HG03558 (cell line): Measurements from ENCODE around the gene FANCL.
"Not testable (repeated sequence)": the region's sequence is repeated elsewhere in the genome, so short reads cannot be mapped to it uniquely, and the experiment has no call there.

ENCODE experiments used
- ATAC-seq: cut with Tn5 transposase; IDR thresholded peaks from one replicate; pipeline ENCODE4 v1.9.1; 2021; ENCODE audit warnings: moderate number of reproducible peaks; ENCODE audit not compliant: unreplicated experiment; ENCODE audit errors: extremely low read depth

The FANCL gene

DNA sequence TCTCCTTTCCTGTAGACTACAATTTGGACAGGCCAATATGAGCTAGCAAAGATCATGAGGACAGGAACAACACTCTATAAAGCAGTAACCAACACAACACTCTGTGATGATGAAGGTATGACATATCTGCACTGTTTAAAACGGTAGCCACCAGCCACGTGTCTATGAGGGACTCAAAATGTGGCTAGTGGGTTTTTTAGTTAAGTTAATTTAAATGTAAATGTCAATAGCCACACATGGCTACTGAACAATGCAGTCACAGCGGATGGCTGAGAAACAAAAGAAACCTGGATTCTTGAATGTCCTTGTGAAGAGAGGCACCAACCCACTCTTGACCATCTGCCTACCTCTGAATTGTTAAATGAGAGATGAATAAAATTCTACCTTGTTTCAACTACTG is 33.9 kb downstream of the FANCL start:
- no peak for ATAC-seq

DNA sequence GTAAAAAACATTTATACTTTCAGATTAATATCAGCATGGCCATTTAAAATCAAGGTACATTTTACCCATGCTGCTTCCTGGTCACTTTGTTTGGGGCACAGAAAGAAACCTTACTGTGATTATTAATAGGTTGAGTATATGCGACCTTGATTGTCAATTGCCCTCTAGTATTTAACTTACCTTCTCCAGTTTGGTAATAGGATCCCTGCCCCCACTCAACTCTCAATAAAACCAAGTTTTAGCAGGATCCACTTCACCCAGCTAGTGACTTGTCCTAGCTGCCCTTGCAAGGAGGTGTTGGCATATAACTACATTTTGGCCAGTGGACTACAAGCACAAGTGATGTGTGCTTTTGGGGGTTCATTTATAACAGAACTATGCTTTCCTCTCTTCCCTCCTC is 34.3 kb downstream of the FANCL start:
- no peak for ATAC-seq

DNA sequence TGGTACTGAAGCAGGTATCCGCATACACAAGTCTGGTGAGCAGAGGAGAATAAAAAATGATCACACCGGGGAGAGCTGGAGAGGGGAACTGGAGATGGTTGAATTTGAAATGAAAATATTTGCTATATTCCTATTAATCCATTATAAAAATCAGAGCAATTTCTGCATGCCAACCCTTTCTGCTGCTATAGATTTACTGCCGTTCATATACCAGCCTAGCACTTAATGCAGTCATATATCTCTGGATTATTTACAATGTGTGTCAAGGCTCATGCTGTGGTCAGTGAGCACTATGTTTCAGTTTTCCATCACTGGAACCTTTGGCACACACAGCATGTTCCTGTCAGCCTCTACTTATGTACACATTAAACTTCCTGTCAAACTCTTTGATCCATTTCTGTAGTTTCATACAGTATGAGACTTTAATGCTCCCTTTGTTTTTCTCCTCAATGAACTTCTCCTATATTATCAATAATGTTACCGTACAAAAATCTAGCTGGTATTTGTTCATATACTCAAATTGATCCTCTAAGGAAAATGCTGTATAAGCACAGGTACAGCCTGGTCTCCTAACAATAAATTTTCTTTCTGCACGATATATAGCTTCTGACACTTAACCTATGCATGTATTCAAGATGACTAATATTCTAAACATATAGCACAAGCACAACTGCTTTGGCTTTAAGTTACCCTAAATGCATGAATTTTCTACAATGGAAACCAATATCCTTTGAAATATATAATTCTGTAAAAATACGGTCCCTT is 36.7 kb downstream of the FANCL start:
- ATAC-seq: no peak

DNA sequence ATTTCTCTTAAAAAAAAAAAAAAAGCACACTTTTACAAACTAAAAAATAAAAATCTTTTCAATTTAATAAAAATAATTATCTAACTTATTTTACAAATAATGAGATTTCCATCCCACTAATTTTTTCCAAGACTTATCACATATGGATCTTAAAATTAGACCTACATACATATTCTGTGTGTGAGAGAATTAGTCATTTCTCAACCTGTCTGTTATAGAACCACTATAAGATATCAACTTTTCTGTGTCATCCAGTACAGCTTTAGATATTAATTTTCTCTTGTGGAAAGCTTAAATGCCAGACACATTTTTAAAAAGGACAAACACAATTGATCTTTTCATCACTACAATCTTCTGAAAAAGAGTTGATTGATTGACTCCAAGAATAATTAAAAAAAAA is 38.1 kb downstream of the FANCL start:
- no peak for ATAC-seq

DNA sequence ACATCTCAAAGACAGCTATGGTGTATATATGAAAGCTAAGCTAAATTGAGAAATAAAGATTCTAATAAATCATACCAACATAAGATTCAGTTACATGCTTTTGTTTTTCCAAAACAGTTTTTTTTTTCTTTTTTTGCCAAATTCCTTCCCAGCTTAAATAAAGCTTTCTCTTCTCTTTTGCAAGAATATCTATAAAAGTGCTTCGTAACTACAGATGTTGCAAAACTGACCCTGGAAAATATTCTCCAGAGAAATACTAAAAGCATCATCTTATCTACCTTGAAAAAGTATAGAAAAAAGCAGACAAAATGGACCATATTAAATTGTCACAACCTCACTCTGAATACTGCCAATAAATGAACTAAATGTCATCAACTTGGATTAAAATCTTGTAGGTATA is 38.7 kb downstream of the FANCL start:
- ATAC-seq: no peak

DNA sequence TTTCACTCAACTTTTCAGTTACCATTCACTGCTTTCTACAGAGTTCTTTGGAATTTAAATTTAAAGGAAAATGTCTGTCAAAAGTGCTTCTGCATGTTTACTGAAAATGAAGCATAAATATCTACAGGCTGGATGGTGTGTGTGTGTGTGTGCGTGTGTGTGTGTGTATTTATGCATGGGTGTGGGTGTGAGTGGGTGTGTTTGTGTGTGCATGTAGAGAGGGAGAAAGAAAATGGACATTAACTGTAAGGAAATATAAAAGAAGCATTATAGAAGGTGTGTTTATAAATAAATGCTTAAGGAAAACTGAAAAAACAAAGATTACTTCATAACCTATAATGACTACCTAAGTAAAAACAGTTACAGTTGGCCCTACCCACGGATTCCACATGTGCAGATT is 43.2 kb downstream of the FANCL start:
- ATAC-seq: no peak

DNA sequence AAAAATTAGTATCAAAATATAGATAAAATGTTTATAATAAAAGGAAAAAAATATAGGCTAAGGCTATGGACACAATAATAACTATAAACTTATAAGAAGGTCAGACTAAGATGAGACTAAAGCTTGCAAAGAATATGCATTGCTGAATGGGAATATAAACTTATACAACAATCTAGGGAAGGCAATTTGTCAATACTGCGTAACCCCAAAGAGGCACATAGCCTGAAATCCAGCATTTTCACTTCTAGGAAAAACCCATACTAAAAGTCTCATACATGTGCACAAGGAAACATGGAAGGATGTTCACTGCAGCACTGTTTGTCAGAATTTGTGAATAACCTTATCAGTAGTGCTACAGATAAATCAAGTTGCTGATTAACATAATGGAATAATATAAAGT is 45.5 kb downstream of the FANCL start:
- no peak for ATAC-seq

DNA sequence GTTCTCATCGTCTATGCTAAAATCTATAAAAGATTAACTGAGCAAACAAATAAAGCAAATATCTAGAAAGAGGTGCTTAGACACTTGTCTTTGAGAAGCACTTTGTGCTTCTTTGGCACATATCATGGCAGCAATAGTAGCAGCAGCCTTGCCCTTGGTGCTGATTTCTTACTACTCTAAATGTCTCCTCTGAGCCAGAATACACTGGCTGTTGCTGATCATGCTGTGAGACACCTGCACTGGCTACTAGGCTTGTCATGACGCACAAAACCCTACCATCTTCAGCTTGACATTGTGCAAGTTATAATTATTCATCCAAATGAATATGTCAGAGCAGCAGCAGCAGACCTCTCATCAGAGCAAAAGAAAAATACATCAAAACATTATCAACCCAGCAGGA is 46.7 kb downstream of the FANCL start:
- no peak for ATAC-seq

DNA sequence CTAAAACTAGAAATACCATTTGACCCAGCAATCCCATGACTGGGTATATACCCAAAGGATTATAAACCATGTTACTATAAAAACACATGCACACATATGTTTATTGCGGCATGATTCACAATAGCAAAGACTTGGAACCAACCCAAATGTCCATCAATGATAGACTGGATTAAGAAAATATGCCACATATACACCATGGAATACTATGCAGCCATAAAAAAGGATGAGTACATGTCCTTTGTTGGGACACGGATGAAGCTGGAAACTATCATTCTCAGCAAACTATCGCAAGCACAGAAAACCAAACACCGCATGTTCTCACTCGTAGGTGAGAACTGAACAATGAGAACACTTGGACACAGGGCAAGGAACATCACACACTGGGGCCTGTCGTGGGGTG is 54.1 kb downstream of the FANCL start:
- ATAC-seq: not testable (repeated sequence)

DNA sequence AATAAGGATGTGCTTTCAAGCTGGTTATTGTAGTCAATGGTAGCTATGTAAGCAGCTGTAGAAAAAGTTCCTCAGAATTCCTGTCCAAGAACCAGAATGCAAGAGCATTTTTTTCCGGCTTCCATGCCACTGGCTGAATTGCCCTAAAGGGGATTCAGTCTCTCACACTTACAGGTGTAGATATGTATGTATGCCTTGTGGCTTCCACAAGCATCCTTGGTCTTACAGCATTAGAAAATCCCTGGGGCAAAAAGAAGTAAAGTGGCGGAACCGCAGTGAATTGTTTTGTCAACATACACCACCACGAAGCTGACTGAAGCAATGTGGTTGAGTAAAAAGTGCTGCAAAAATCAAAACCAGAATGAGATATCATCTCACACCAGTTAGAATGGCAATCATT is 54.6 kb downstream of the FANCL start:
- ATAC-seq: no peak

DNA sequence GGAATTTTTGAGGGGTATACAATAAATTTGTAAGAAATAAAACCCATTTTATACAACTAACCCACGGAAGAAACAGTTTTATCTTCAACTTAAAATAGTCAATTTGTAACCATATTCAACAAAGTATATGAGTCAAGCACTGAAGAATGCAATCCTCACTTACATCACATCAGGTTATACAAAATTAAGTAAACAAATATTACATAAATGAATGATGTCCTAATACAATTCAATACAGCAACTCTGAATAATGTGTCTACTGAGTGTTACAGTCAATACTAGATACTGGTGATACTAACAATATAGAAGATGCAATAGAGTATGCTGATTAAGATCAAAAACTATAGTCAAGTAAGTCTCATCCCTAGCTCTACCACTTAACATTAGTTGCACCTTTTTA is 58.6 kb downstream of the FANCL start:
- no peak for ATAC-seq

DNA sequence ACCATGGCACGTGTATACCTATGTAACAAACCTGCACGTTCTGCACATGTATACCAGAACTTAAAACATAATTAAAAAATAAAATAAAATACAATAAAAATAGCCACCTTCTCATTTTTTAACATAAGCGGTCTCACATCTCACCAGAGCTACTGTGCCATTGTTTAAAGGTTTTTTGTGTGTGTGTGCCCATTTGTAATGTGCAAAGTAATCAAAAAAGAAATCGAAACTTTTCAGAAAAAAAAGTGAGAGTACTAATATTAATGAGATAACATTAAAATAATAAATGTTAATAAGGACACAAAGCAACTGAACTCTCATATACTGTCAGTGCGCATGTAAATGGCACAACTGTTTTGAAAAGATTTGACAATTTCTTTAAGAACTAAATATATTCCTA is 60.5 kb downstream of the FANCL start:
- no peak for ATAC-seq

DNA sequence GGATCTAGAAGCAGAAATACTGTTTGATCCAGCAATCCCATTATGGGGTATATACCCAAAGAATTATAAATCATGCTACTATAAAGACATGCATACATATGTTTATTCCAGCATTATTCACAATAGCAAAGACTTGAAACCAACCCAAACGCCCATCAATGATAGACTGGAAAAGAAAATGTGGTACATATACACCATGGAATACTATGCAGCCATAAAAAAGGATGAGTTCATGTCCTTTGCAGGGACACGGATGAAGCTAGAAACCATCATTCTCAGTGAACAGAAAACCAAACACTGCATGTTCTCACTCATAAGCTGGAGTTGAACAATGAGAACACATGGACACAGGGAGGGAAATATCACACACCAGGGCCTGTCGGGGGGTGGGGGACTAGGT is 61.0 kb downstream of the FANCL start:
- ATAC-seq: not testable (repeated sequence)

DNA sequence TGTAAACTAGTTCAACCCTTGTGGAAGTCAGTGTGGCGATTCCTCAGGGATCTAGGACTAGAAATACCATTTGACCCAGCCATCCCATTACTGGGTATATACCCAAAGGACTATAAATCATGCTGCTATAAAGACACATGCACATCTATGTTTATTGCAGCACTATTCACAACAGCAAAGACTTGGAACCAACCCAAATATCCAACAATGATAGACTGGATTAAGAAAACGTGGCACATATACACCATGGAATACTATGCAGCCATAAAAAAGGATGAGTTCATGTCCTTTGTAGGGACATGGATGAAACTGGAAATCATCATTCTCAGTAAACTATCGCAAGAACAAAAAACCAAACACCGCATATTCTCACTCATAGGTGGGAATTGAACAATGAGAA is 63.9 kb downstream of the FANCL start:
- not testable (repeated sequence) for ATAC-seq

DNA sequence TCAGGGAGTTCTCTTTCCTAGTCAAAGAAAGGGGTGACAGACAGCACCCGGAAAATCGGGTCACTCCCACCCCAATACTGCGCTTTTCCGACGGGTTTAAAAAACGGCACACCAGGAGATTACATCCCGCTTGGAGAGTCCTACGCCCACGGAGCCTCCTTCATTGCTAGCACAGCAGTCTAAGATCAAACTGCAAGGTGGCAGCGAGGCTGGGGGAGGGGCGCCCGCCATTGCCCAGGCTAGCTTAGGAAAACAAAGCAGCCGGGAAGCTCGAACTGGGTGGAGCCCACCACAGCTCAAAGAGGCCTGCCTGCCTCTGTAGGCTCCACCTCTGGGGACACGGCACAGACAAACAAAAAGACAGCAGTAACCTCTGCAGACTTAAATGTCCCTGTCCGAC is 69.3 kb downstream of the FANCL start:
- ATAC-seq: not testable (repeated sequence)

DNA sequence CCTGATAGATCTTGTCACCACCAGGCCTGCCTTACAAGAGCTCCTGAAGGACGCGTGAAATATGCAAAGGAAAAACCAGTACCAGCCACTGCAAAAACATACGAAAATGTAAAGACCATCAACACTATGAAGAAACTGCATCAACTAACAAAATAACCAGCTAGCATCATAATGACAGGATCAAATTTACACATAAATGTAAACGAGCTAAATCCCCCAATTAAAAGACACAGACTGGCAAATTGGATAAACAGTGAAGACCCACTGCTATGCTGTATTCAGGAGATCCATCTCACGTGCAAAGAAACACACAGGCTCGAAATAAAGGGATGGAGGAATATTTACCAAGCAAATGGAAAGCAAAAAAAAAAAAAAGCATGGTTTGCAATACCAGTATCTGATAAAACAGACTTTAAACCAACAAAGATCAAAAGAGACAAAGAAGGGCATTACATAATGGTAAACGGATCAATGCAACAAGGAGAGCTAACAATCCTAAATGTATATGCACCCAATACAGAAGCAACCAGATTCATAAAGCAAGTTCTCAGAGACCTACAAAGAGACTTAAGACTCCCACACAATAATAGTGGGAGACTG is 70.7 kb downstream of the FANCL start:
- not testable (repeated sequence) for ATAC-seq

DNA sequence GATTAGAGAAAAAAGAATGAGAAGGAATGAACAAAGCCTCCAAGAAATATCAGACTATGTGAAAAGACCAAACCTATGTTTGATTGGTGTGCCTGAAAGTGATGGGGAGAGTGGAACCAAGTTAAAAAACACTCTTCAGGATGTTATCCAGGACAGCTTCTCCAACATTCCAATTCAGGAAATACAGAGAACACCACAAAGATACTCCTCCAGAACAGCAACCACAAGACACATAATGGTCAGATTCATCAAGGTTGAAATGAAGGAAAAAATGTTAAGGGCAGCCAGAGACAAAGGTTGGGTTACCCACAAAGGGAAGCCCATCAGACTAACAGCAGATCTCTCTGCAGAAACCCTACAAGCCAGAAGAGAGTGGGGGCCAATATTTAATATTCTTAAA is 71.3 kb downstream of the FANCL start:
- not testable (repeated sequence) for ATAC-seq

DNA sequence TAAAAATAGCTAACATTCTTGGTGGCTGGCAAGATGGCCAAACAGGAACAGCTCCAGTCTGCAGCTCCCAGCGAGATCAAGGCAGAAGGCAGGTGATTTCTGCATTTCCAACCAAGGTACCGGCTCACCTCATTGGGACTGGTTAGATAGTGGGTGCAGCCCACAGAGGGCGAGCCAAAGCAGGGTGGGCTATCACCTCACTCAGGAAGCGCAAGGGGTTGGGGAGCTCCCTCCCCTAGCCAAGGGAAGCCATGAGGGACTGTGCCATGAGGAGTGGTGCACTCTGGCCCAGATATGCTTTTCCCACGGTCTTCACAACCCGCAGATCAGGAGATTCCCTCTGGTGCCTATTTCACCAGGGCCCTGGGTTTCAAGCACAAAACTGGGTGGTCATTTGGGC is 73.0 kb downstream of the FANCL start:
- ATAC-seq: not testable (repeated sequence)

DNA sequence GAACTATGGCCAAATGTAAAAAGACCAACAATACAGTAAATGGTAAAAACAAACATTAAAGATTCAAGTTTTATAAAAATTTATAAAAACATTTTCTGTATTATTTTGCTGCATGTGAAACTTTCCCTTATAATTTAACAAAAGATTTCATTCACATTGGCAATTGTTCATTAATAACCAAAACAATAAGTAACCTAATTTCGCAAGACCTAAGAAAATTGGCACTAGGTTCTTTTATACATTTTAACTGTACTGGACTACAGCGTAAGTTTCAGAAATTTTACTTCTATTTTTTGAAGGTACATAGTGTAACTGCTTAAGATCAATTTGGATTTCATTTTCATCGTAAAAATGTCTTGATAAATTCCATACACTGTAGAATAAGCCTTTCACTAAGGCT is 77.2 kb downstream of the FANCL start:
- no peak for ATAC-seq

DNA sequence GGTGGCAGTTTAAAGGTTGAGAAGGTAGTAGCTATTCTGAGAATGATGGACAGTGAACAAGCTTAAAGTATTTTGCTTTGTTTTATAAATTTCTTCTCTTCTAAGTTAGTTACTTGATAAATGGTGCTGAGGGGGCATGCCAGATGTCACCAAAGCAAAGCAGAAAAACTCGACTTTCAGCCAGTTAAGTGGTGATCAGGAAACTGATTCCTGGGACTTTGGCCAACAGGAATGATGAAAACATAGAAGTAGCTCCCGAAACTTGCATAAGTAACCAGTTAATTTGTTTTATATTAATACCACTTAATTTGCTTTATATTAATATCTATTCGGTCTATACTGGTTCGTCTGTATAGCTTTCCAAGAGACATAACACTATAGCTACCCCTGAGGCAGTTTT is 82.6 kb downstream of the FANCL start:
- no peak for ATAC-seq

DNA sequence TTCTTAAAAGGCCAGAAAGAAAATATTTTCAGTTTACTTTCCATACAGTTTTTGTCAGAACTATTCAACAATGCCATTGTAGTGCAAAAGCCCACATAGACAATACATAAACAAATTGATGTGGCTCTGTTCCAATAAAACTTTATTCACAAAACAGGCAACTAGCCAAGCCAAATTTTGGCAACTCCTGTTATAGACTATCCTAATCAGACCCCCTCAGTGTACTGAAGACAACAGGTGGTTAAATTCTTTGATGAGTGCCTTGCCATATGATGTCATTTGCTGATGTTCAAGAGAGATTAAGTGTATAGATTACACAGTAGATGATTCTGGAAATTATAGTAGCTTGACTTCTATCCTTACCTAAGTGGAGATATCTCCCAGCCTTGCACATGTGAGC is 83.4 kb downstream of the FANCL start:
- ATAC-seq: no peak

DNA sequence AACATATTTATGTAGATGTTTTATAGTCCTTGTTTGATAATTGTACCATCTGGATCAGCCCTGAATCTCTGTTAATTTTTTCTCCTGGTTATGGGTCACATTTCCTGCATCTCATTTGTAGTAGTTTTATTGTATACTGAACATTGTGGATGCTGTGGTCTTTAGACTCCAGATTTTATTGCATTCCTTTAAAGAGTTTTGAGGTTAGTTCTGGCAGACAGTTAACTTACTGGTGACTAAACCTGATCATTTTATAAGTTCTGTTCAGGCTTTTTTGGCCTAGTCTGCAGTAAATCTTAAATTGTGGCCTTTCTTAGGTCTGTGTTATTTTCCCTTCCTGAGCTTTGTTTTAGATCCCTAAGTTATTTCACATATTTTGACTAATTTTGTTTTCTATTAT is 84.3 kb downstream of the FANCL start:
- ATAC-seq: no peak
